Activated CD4-positive, alpha-beta T cell treated with anti-CD3 and anti-CD28 coated beads for 36 hours (primary cell): Measurements from ENCODE around the gene ETS1. TPM values are rescaled to one million over a fixed set of nuclear protein-coding genes. Genes with fewer than 3 reads are reported as not detected.

Experiments
- ATAC-seq: fragments of 200-7000 bp; cut with Tn5 transposase; one replicate; pipeline ENCODE4 v1.10.0; 2021; ENCODE audit warnings: mild to moderate bottlenecking, moderate library complexity
- CTCF ChIA-PET: fragments of 350-600 bp; sonication (Branson Sonifier 250); formaldehyde crosslinking; loops from one replicate; lab custom pipeline; 2021; ENCODE audit warnings: antibody characterized with exemption; lab: Charles Lee
- POLR2A ChIA-PET: fragments of 350-600 bp; sonication (Branson Sonifier 250); formaldehyde crosslinking; loops from one replicate; lab custom pipeline; 2021; ENCODE audit warnings: antibody characterized with exemption, inconsistent platforms; lab: Charles Lee
- DNase-seq: peaks from one replicate; pipeline ENCODE4 v3.0.0-alpha.2; 2020
- H3K27ac Mint-ChIP-seq: one replicate; pipeline ENCODE4 v1.8.0; 2021; ENCODE audit warnings: mixed read lengths
- H3K27me3 Mint-ChIP-seq: one replicate; pipeline ENCODE4 v1.8.0; 2021; ENCODE audit warnings: mixed read lengths
- H3K36me3 Mint-ChIP-seq: one replicate; pipeline ENCODE4 v1.8.0; 2021; ENCODE audit warnings: low read depth, mixed read lengths
- H3K4me1 Mint-ChIP-seq: one replicate; pipeline ENCODE4 v1.8.0; 2021; ENCODE audit warnings: mixed read lengths
- H3K4me3 Mint-ChIP-seq: one replicate; pipeline ENCODE4 v1.8.0; 2021; ENCODE audit warnings: mild to moderate bottlenecking, moderate library complexity, mixed read lengths
- H3K9me3 Mint-ChIP-seq: one replicate; pipeline ENCODE4 v1.8.0; 2021; ENCODE audit warnings: low read depth, mixed read lengths
- intact Hi-C, 2 experiments: fragments of 100-400 bp; cut with DNase I in 1 of 2; cut with micrococcal nuclease in 1 of 2; formaldehyde crosslinking; loops; one replicate each; pipeline versions ENCODE4 v1.14.2 to v1.15.1; 2022 to 2024; cut with DNase I, micrococcal nuclease
- total RNA-seq, 2 experiments: library from RNA; stranded (reverse); gene quantifications; one replicate each; pipeline ENCODE4 v1.2.3, GENCODE V29; 2021

The ETS1 gene
- total RNA-seq, 2 experiments from 2014 or later: 410 to 449 TPM

DNA sequence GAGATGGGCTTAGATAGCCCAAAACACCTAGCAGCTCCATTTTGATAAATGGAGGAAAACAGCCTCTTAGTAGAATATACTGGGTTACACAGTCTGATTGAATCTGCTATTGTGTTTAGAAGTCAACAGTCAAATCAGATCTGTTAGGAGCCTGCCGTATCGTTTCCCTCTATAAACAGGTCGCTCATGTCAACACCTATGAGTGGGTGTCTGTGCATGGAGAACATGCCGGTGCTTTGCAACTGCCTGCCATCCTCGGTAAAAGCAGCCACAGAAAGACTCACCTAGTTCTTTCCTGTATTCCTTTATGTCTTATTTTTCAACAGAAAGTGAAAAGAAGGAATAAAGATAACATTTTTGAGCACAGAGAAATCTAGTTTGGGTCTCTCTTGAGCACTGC is 99.4 kb downstream of the ETS1 start:
- no peaks in the 10 kb centered on the region for H3K27me3 Mint-ChIP-seq
- DNase-seq (peak; percentile 48), ATAC-seq (peak; percentile 7)
- peaks cover 94% of the 10 kb centered on the region for H3K36me3 Mint-ChIP-seq
- intact Hi-C loops: no loop called here
- H3K4me1 Mint-ChIP-seq: peaks cover 98% of the 10 kb centered on the region
- ChIA-PET POLR2A (interaction anchor here (1.0 to 1.4 kb wide), 4 partner anchors 9 to 198 kb away, joined by 3 to 4 read pairs (median 4); no protein-coding TSS in a partner anchor), CTCF (interaction anchor here (0.5 to 2.7 kb wide), 9 partner anchors 9 to 268 kb away, joined by 3 to 11 read pairs (median 3); no protein-coding TSS in a partner anchor)
- peak overlapping the region; percentile 48 for H3K4me3 Mint-ChIP-seq
- no peaks in the 10 kb centered on the region for H3K9me3 Mint-ChIP-seq
- H3K27ac Mint-ChIP-seq: peak overlapping the region; percentile 89

DNA sequence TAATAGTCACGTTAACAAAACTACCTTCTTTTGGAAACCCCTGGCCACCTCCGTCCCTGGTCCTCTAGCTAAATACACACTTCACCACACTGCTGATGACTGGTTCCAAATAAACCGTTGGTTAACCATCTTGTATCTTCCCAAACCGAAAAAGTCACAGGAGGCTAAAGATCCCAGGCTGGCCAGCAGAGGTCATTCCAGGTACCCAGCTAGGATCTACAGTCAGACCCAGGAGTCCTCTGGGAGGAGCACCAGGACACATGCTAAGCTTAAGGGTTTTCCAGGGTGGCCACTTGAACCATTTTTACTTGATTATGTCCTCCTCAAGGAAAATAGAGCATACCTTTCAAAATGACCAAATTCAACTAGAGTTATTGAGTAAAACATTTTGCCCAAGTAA is 103.2 kb downstream of the ETS1 start:
- Mint-ChIP-seq H3K9me3 (no peaks in the 10 kb centered on the region), H3K27me3 (no peaks in the 10 kb centered on the region), H3K4me1 (peaks cover 97% of the 10 kb centered on the region), H3K36me3 (peaks cover 96% of the 10 kb centered on the region), H3K27ac (peak overlapping the region; percentile 98), H3K4me3 (peak overlapping the region; percentile 63)
- ChIA-PET CTCF (interaction anchor here (0.8 to 6.8 kb wide), 8 partner anchors 8 to 327 kb away, joined by 3 to 64 read pairs (median 4); no protein-coding TSS in a partner anchor), POLR2A (interaction anchor here (0.6 to 3.9 kb wide), 6 partner anchors 8 to 61 kb away, joined by 3 to 42 read pairs (median 4); no protein-coding TSS in a partner anchor)
- DNase-seq: no peak
- no peak for ATAC-seq
- intact Hi-C loops: no loop called here

DNA sequence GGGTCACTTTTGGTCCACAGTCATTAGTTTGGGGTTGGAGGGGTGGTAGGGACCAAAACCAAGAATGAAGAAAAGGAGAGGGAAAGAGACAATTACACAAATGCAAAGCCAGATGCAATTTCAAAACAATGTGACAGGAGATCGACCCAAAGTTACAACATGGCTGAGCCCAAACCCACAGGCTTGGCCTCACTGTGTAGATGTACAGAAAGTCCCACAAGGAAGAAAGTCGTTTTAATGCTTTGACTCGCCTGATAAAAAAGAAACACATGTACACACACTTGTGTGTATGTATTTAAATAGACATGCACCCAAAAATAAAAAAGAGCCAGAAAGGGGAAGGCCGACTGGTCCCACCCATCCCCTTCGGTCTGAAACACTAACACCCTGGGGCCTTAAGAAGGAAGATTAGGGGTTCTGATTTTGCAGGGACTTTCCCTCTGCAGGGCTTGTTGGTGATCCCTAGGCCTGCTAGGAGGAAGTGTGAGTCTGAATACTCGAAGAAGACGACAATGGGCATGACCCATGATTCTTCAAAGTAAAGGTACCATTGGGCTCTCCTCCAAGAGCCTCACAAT is 104.1 kb downstream of the ETS1 start:
- POLR2A ChIA-PET: interaction anchor here (0.6 to 3.9 kb wide), 11 partner anchors 9 to 194 kb away, joined by 3 to 42 read pairs (median 5); no protein-coding TSS in a partner anchor
- Mint-ChIP-seq H3K4me1 (peaks cover 97% of the 10 kb centered on the region), H3K36me3 (peaks cover 97% of the 10 kb centered on the region), H3K27ac (peak overlapping the region; percentile 98), H3K27me3 (no peaks in the 10 kb centered on the region), H3K9me3 (no peaks in the 10 kb centered on the region), H3K4me3 (peak overlapping the region; percentile 63)
- DNase-seq (peak; percentile 56), ATAC-seq (peak; percentile 30)
- intact Hi-C loops: loop anchor here (1.0 to 2.0 kb wide), 2 partner anchors 11 to 20 kb away; no protein-coding TSS in a partner anchor
- CTCF ChIA-PET: interaction anchor here (0.7 to 6.8 kb wide), 15 partner anchors 9 to 326 kb away, joined by 3 to 64 read pairs (median 4); no protein-coding TSS in a partner anchor

DNA sequence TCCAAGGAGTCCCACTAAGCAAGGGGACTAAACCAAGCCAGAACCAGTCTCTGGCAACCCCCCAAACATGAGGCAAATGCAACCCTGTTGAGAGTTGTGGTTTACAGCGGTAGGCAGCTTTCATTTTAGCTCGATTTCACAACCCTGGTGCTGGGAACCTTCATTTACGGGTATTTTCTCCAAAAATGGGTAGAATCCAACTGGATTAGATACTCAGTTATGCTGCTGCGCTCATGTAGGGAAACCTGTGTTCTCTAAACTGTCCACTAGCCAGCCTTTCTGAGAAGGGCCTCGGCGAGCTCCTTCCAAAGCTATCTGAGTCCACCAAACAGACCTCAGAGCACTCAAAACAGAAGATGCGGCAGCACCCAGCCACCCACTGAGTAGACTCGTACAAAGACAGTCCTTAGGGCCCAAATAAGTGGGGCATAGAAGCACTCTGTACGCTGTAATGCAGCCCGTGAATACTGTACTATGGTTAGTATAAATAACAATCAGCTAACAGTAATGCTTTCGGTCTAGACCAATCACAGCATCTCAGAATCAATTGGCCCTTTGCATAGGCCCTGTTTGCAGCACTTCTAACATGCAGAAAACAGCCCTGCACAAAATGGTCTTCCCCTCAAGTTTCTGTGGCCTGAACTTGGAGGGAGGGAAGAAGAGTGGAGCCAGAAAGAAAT is 104.7 kb downstream of the ETS1 start:
- peak; percentile 71 for ATAC-seq
- peaks cover 96% of the 10 kb centered on the region for H3K4me1 Mint-ChIP-seq
- H3K27me3 Mint-ChIP-seq: no peaks in the 10 kb centered on the region
- DNase-seq: peak; percentile 75
- H3K27ac Mint-ChIP-seq: peak overlapping the region; percentile 98
- ChIA-PET POLR2A (interaction anchor here (0.6 to 3.9 kb wide), 15 partner anchors 8 to 193 kb away, joined by 3 to 42 read pairs (median 6); no protein-coding TSS in a partner anchor), CTCF (interaction anchor here (0.7 to 6.8 kb wide), 14 partner anchors 10 to 310 kb away, joined by 3 to 64 read pairs (median 5); no protein-coding TSS in a partner anchor)
- H3K36me3 Mint-ChIP-seq: peaks cover 96% of the 10 kb centered on the region
- peak overlapping the region; percentile 63 for H3K4me3 Mint-ChIP-seq
- H3K9me3 Mint-ChIP-seq: no peaks in the 10 kb centered on the region
- intact Hi-C loops: loop anchor here (1.0 to 2.0 kb wide), 3 partner anchors 9 to 20 kb away; no protein-coding TSS in a partner anchor

DNA sequence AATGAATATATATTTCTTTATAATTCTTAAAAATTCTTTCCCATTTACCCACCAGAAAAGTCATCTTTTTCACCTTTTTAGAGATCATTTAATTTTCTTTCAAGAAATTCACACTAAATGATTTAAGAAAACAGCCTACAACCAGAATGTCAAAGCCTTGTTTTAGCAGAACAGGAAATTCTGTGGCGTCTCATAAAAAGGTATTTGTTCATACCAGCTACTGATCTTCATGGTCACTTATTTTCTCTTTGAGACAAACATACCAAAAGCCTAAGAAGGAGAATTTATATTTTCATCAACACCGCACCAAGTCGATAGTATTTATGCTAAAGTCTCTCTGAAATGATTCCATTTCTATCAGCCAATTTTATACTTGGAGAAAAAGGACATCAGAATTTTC is 105.3 kb downstream of the ETS1 start:
- ChIA-PET CTCF (interaction anchor here (0.7 to 6.8 kb wide), 13 partner anchors 9 to 310 kb away, joined by 3 to 64 read pairs (median 5); no protein-coding TSS in a partner anchor), POLR2A (interaction anchor here (0.7 to 3.9 kb wide), 15 partner anchors 8 to 193 kb away, joined by 3 to 42 read pairs (median 6); no protein-coding TSS in a partner anchor)
- no peak for DNase-seq
- H3K4me1 Mint-ChIP-seq: peaks cover 98% of the 10 kb centered on the region
- peak overlapping the region; percentile 98 for H3K27ac Mint-ChIP-seq
- intact Hi-C loops: loop anchor here in 1 of 2 experiments (1.0 to 2.0 kb wide), 3 partner anchors 9 to 21 kb away; no protein-coding TSS in a partner anchor
- no peak for ATAC-seq
- no peaks in the 10 kb centered on the region for H3K27me3 Mint-ChIP-seq
- peak overlapping the region; percentile 63 for H3K4me3 Mint-ChIP-seq
- H3K9me3 Mint-ChIP-seq: no peaks in the 10 kb centered on the region
- peaks cover 99% of the 10 kb centered on the region for H3K36me3 Mint-ChIP-seq

DNA sequence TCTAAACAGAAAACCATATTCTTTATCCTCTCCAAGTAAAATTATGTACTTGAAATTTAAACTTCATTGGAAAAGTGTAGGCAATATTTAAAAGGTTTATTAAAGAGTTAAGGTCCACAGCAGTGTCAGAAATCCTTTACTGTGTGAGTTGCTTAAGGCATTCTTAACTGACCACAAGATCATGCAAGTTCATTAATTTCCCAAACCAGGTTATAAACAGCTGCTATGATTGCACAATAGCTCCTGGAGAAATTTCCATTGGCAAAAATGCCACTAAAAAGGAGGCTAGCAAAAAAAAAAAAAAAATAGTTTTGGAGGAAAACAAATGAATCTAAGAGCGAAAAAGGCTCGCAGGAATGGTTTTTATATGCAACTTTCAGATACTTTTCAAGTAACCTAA is 106.2 kb downstream of the ETS1 start:
- DNase-seq (no peak), ATAC-seq (no peak)
- Mint-ChIP-seq H3K4me1 (peaks cover 98% of the 10 kb centered on the region), H3K36me3 (peaks cover 99% of the 10 kb centered on the region), H3K9me3 (no peaks in the 10 kb centered on the region), H3K4me3 (peak overlapping the region; percentile 63), H3K27me3 (no peaks in the 10 kb centered on the region), H3K27ac (peak overlapping the region; percentile 98)
- ChIA-PET POLR2A (interaction anchor here (0.6 to 1.8 kb wide), 5 partner anchors 9 to 333 kb away, joined by 3 to 7 read pairs (median 4); no protein-coding TSS in a partner anchor), CTCF (interaction anchor here (1.1 to 6.8 kb wide), 5 partner anchors 11 to 150 kb away, joined by 4 to 64 read pairs (median 9); no protein-coding TSS in a partner anchor)
- intact Hi-C loops: loop anchor here in 1 of 2 experiments (2.0 kb wide), 1 partner anchor 40 kb away; no protein-coding TSS in a partner anchor

DNA sequence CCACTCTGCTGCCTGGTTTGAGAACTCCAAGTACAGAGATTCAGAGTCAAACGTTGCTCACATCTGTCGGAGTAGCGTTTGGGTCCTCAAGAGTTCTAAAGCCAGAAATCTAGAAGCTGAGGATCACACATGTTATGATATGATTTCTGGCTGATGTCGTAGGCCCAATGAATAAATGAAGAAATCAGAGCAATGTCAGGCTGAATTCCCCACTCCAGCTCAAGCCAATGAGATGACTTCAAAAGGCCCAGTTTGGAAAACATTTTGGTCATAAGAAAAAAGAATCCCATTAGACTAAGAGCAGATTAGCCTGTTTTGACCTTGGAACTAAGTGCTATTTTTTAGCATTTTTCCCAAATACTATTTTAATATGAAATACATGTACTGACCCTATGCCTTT is 106.7 kb downstream of the ETS1 start:
- Mint-ChIP-seq H3K27ac (peak overlapping the region; percentile 98), H3K36me3 (peaks cover 99% of the 10 kb centered on the region), H3K9me3 (no peaks in the 10 kb centered on the region), H3K4me3 (peak overlapping the region; percentile 63), H3K4me1 (peaks cover 98% of the 10 kb centered on the region), H3K27me3 (no peaks in the 10 kb centered on the region)
- ATAC-seq: no peak
- ChIA-PET POLR2A (interaction anchor here (0.6 to 1.7 kb wide), 8 partner anchors 8 to 333 kb away, joined by 3 to 6 read pairs (median 4); no protein-coding TSS in a partner anchor), CTCF (interaction anchor here (0.7 to 6.8 kb wide), 7 partner anchors 12 to 151 kb away, joined by 3 to 64 read pairs (median 4); no protein-coding TSS in a partner anchor)
- DNase-seq: no peak
- intact Hi-C loops: loop anchor here in 1 of 2 experiments (2.0 kb wide), 1 partner anchor 40 kb away; no protein-coding TSS in a partner anchor

DNA sequence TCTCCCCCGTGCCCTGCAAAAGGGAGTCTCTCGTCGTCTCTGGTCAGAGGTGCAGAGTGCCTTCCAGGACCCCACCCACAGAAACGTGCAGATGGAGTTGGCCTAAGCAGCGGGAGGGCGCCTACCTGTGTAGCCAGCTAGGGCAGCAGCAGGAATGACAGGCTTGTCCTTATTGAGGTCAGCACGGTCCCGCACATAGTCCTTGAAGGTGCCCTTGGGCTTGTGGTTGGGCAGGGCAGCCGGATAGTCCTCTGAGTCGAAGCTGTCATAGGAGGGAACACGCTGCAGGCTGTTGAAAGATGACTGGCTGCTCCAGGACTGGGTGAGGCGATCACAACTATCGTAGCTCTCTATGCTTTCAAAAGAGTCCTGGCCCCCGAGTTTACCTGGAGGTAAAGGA is 107.3 kb downstream of the ETS1 start:
- H3K36me3 Mint-ChIP-seq: peaks cover 99% of the 10 kb centered on the region
- peaks cover 98% of the 10 kb centered on the region for H3K4me1 Mint-ChIP-seq
- H3K9me3 Mint-ChIP-seq: no peaks in the 10 kb centered on the region
- DNase-seq (peak; percentile 56), ATAC-seq (no peak)
- ChIA-PET POLR2A (interaction anchor here (0.6 to 1.7 kb wide), 7 partner anchors 8 to 191 kb away, joined by 3 to 6 read pairs (median 4); no protein-coding TSS in a partner anchor), CTCF (interaction anchor here (0.5 to 6.8 kb wide), 9 partner anchors 12 to 381 kb away, joined by 3 to 64 read pairs (median 4); no protein-coding TSS in a partner anchor)
- H3K4me3 Mint-ChIP-seq: peak overlapping the region; percentile 63
- peak overlapping the region; percentile 98 for H3K27ac Mint-ChIP-seq
- no peaks in the 10 kb centered on the region for H3K27me3 Mint-ChIP-seq
- intact Hi-C loops: loop anchor here in 1 of 2 experiments (2.0 kb wide), 1 partner anchor 41 kb away; no protein-coding TSS in a partner anchor

DNA sequence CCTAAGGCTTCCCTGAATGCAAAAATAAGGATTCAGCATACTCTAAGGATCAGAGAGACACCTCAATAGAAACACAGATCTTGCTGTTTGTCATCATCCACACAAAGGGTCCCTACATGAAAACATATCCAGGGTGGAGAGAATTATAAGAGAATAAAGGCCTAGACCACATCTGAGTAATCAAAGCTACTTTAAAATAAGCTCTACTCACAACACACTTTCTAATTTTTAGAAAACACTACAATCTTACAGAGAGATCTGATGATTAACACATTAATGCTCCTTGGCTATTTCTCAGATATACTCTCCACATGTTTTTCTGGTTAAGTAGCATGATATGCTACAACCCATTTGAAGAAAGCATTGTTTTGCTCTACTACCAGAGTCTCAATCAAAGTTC is 108.2 kb downstream of the ETS1 start:
- intact Hi-C loops: loop anchor here in 1 of 2 experiments (1.0 kb wide), 1 partner anchor 9 kb away; no protein-coding TSS in a partner anchor
- DNase-seq (no peak), ATAC-seq (no peak)
- Mint-ChIP-seq H3K4me3 (peak overlapping the region; percentile 63), H3K9me3 (no peaks in the 10 kb centered on the region), H3K4me1 (peaks cover 98% of the 10 kb centered on the region), H3K27me3 (no peaks in the 10 kb centered on the region), H3K36me3 (peaks cover 99% of the 10 kb centered on the region), H3K27ac (peak overlapping the region; percentile 98)
- ChIA-PET CTCF (interaction anchor here (0.9 to 6.8 kb wide), 12 partner anchors 9 to 153 kb away, joined by 3 to 64 read pairs (median 4); no protein-coding TSS in a partner anchor), POLR2A (interaction anchor here (0.7 to 1.7 kb wide), 7 partner anchors 9 to 191 kb away, joined by 3 to 6 read pairs (median 3); no protein-coding TSS in a partner anchor)

DNA sequence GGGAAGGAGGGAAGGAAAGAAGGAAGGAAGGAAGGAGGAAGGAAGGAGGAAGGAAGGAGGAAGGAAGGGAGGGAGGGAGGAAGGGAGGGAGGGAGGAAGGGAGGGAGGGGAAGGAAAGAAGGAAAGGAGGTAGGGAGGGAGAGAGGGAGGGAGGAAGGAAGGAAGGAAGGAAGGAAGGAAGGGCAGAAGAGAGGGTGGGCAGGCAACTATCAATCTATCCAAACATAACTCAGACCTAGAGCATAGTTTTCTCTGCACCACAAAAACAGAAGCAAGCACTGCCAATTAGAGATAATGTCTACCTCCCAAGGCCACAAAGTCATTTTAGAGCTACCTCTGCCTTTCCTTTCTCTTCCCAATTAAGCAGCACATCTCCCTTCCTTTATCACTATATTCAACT is 109.1 kb downstream of the ETS1 start:
- Mint-ChIP-seq H3K9me3 (no peaks in the 10 kb centered on the region), H3K27me3 (no peaks in the 10 kb centered on the region), H3K36me3 (peaks cover 99% of the 10 kb centered on the region), H3K4me3 (peak overlapping the region; percentile 32), H3K27ac (peak overlapping the region; percentile 98), H3K4me1 (peaks cover 98% of the 10 kb centered on the region)
- no peak for DNase-seq
- ChIA-PET CTCF (interaction anchor here (1.3 to 1.8 kb wide), 2 partner anchors 13 to 45 kb away, joined by 3 to 4 read pairs; no protein-coding TSS in a partner anchor), POLR2A (no interaction called here)
- intact Hi-C loops: no loop called here
- no peak for ATAC-seq
